GM03348 (cell line): ENCODE results near the gene PYHIN1.
"Not testable (repeated sequence)": the region's sequence is repeated elsewhere in the genome, so short reads cannot be mapped to it uniquely, and the experiment has no call there.

ENCODE experiments used
- DNase-seq: peaks from one replicate; pipeline ENCODE4 v3.0.0; 2012; ENCODE audit warnings: low spot score

The PYHIN1 gene

GRCh38 chr1:158979229-158979628 lies 47.9 kb downstream of the PYHIN1 start:
- DNase-seq = no peak

DNA sequence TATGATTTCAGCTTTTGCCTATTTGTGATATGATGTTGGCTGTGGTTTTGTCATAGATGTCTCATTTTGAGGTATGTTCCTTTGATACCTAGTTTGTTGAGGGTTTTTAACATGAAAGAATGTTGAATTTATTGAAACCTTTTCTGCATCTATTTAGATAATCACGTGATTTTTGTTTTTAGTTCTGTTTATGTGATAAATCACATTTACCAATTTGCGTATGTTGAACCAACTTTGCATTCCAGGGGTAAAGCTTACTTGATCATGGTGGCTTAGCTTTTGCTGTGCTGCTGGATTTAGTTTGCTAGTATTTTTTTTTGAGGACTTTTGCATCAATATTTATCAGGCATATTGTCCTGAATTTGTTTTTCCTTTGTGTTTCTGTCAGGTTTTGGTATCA lies 51.9 kb downstream of the PYHIN1 start:
- no peak for DNase-seq

DNA sequence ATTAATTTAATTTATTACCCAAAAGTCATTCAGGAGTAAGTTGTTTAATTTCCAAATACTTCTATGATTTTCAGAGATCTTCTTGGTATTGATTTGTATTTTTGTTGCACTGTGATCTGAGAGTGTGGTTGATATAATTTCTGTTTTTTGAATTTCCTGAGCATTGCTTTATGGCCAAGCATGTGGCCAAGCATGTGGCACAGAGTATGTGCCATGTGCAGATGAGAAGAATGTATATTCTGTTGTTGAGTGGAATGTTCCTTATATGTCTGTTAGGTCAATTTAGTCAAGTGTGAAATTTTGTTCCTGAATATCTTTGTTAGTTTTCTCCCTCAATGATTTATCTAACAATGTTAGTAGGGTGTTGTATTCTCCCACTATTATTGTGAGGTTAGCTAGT lies 53.0 kb downstream of the PYHIN1 start:
- no peak for DNase-seq

DNA sequence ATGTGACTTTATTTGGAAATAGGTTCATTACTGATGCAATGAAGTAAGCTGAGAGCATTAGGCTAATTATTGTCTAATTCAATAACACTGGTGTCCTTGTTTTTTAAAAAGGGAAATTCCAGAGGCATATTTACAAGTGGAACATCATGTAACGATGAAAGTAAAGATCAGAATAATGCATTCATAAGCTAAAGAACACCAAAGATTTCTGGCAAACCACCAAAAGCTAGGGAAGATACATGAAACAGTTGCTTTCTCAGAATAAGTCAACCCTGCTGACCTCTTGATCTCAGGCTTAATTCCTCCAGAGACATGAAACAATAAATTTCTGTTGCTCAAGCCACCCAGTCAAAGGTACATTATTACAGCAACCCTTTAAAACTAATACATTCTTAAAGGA lies 58.1 kb downstream of the PYHIN1 start:
- no peak for DNase-seq

DNA sequence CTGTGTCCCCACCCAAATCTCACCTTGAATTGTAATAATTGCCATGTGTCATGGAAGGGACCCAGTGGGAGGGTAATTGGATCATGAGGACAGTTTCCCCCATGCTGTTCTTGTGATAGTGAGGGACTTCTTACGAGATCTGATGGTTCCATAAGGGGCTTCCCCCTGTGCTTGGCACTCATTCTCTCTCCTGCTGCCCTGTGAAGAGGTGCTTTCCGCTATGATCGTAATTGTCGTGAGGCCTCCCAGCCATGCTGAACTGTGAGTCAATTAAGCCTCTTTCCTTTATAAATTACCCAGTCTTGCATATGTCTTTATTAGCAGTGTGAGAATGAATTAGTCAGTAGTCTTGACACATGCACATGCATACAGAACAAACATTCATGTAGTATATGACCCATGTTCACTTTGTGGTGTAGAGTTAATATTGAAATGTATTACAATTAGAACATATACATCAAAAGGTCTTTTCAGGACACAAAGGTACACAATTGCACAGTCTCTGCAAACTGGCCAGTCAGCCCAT lies 61.5 kb downstream of the PYHIN1 start:
- no peak for DNase-seq

- DNase-seq = no peak
Observed at GRCh38 chr1:158996998-158997397, 65.6 kb downstream of the PYHIN1 start.

DNA sequence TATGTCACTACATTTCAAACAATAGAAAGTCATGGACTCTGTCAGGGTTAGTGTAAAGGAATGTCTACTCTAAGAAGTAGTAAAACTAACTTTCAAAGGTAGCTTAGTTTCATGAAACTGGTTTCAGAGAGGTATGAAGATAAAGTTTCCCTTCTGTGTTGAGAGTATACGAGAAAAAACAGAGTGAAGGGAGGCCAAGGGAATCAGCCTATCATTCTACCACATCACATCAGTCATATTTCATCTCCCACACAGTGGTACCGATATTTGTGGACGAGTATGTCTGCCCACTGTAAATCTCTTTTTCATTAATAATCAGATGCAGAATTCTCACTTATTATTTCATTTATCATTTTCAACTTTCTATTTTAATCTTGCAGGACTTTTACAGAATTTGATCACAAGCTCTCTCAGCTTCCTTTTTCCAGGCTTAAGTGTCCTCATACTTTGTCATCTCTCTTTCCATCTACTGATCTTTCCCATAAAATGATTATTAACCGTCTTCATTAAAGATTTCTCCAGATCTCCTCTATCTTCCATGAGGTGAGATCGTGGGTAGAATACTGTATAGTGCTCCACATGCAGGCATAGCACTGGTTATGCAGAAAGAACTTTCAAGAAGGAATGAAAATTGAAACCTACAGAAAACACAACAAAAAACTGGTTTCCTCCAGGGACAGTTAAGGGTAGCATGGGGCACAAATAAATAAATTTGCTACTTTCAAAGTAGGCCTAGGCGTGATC lies 66.9 kb downstream of the PYHIN1 start:
- DNase-seq = no peak

GRCh38 chr1:158998781-158999161 lies 67.4 kb downstream of the PYHIN1 start:
- peak; percentile 49 for DNase-seq

DNA sequence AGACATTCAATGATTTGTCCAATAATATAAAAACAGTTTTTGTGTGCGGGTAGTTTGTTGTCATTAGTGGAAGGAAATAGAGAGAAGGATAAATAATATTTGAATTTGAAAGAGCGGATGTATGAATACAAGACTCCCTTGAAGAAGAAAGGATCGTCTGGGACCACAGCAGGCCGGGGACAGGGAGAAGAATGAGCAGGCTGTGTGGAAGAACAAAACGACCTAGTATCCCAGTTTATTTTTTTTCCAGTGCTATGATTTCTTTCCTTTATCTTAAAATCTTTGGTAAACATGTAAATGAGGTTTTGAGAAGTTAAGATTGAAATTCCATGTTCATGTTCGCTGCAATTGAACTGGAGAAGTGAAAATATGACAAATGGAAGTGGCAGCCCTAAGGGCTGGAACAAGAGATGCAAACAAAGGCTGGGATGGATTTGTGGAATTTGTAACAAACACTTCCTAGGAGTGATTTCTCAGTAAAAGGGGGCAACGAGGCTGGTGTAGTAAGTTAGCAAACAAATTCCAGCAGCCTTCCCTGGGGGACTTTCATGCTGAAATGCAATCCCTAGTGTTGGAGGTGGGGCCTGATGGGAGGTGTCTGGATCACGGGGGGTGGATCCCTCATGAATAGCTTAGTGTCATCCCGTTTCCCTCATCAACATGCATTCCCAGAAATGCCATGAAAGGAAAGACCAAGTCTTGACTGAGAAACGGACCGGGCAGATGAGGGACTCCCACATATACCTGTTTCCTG lies 68.1 kb downstream of the PYHIN1 start:
- peak; percentile 67 for DNase-seq

- no peak for DNase-seq
Observed at GRCh38 chr1:159000070-159000409, 68.7 kb downstream of the PYHIN1 start.

DNA sequence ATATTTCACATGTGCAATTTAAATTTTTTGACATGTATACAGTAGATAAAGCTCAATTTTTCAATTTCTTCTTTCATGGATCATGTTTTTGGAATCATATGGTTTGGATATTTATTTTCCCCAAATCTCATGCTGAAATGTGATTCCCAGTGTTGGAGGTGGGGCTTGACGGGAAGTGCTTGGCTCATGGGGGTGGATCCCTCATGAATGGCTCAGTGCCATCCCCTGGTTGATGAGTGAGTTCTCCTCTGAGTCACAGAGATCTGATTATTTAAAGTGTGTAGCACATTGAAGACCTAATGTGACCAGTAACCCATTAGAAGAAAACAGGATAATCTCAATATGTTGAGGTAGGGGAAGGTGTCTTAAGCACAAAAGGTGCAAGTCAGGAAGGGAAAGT lies 69.3 kb downstream of the PYHIN1 start:
- peak; percentile 77 for DNase-seq

GRCh38 chr1:159005161-159005560 lies 73.8 kb downstream of the PYHIN1 start:
- DNase-seq = no peak

DNA sequence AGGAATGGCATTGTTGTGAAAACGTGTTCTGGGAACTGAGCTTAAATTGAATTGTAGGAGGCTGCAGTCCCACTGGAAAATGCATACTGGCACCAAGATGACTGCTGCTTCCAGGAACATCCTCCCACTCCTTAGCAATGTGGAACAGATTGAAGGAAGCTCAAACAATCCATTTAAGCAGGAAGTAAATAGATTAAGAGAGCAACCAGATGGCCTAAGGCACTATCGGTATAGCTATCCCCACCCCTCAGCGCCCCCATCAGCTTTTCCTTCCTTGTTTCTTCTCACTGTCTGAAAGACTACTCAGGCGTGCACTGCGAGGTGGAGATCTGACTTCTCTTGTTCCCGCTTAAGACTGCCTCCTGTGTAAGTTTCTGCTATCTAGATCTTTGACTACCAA lies 74.3 kb downstream of the PYHIN1 start:
- peak; percentile 10 for DNase-seq

GRCh38 chr1:159006210-159006807 lies 75.0 kb downstream of the PYHIN1 start:
- DNase-seq = not testable (repeated sequence)

- DNase-seq = no peak
Observed at GRCh38 chr1:159007726-159008125, 76.4 kb downstream of the PYHIN1 start.

GRCh38 chr1:159008744-159009188 lies 77.4 kb downstream of the PYHIN1 start:
- no peak for DNase-seq

DNA sequence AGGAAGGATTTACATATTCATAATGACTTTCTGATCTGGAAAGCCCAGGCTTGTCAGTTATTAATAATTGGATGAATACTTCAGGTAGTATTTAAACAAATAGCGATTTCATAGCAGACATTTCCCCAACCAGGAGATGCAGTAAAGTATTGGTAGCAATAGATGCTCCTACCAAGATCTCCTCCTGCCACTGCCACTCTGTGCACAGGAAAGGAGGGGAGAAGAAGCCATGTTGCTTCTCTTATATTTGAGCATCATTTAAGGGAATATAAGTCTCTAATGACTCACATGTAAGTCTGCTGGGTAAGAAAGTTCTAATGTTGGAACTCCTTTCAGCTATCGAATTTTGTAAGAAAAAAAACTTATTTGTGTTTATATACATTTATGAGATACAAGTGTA lies 77.9 kb downstream of the PYHIN1 start:
- no peak for DNase-seq

DNA sequence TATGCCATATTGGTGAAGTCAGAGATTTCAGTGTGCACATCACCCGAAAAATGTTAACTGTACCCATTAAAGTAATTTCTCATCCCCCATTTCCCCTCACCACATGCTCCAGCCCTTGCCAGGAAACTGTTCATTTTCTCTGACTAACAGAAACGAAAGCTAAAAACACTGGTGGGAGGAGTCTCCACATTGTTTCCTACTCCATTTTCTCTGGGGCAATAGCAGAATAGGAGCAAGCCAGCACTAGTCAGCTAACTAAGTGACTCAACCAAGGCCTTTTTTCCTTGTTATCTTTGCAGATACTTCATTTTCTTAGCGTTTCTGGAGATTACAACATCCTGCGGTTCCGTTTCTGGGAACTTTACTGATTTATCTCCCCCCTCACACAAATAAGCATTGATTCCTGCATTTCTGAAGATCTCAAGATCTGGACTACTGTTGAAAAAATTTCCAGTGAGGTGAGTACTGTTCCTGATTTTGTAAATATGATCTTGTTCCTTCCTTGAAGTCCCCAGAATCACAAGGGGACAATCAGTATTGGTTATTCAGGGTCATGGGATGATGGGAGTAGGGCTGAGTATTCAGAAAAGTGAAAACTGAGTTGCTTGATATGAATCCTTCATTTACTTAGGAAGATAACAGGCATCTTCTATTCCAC lies 78.5 kb downstream of the PYHIN1 start, which contains the start of gene IFI16:
IFI16 (plus strand) TSS at position 204 of the 658 bp plus-strand sequence. CDS start 4,774 bp downstream, outside the sequence.
- DNase-seq = peak; percentile 85

DNA sequence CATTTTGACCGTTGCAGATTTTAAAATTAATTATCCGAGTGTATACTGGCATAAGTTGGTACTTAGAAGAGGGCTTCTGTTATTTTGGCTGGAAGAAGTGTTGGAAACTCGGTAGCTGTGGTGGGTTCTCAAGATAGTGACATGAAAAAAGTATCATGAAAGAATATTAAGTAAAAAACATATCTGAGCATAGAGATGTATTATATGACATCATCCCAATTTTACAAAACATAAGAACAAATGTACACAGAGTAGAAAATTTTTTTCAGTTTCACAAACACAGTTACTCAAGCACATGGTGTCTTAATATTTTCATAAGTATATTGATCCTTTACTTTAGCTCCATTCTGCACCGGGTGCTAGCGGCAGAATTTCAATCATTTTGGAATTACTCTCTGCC lies 79.0 kb downstream of the PYHIN1 start:
- no peak for DNase-seq

- not testable (repeated sequence) for DNase-seq
Observed at GRCh38 chr1:159011001-159011400, 79.6 kb downstream of the PYHIN1 start.

- DNase-seq = no peak
Observed at GRCh38 chr1:159011751-159012150, 80.4 kb downstream of the PYHIN1 start.

DNA sequence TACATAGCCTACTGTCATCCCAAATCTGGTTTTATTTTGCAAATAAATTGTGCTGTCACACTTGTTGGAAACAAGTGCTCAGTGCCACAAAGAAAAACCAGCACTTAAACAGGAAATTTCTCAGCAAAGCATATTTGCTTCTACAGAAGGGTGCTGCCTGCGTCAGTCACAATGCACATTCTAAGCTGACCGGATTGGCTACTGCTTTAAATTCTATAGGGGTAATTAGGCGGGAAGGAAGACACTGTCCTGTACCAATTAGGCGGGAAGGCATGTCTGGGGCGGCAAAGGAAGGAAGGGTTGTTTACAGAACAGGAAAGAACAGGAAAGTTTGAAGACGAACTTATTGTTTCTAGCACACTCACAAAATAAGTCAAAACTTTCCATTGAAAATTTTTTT lies 81.1 kb downstream of the PYHIN1 start:
- peak; percentile 9 for DNase-seq
